ENCODE results near the gene LAMTOR1. TPM values are rescaled to one million over a fixed set of nuclear protein-coding genes. Genes with fewer than 3 reads are reported as not detected.

Gene LAMTOR1
- polyA plus RNA-seq, 2 of the 4 experiments (the other 2 are of a cell fraction) = 66.1 to 119 TPM

DNA sequence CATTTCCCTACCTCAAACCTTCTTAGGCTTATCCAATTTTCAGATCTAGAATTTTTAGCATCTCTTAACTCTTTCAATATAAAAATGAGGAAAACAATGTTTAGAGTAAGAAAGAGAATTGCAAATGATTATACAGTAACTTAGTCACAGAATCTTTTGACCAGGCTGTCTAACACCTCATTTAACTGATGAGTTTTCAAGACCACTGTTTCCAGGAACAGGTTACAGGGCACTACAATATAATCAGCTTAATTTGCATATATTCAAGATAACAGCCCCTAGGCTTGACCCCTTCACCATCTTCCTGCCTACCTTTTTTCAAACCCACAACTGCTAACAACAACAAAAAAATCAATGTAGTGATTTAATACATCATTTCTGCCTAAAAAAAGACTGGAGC, 35.4 kb downstream of the LAMTOR1 start:
- ChIA-PET CTCF (interaction anchor here (1.0 to 4.2 kb wide), 8 partner anchors 10 to 363 kb away, joined by 3 to 21 read pairs (median 6); no protein-coding TSS in a partner anchor), POLR2A (no interaction called here)
- H3K4me3 ChIP-seq = no peak overlapping the region
- DNase-seq (ENCODE audit: low read depth in 1 of 2, low spot score in 1 of 2) = no peak
- no peak overlapping the region for H3K4me2 ChIP-seq
- no peak overlapping the region for H3K27ac ChIP-seq
- no peaks in the 10 kb centered on the region for H3K9me3 ChIP-seq
- FAIRE-seq = no peak
- TF ChIP-seq RFX5 (IDR thresholded peaks at IDR 0.05) = no peak
- no peak for TF ChIP-seq MYC (IDR thresholded peaks at IDR 0.05; ENCODE audit: borderline replicate concordance, low read length)
- no peak for TF ChIP-seq HOXB13 (CRISPR knock-in tag; IDR thresholded peaks at IDR 0.05; ENCODE audit: low read depth)
- TF ChIP-seq, protein P1, sequence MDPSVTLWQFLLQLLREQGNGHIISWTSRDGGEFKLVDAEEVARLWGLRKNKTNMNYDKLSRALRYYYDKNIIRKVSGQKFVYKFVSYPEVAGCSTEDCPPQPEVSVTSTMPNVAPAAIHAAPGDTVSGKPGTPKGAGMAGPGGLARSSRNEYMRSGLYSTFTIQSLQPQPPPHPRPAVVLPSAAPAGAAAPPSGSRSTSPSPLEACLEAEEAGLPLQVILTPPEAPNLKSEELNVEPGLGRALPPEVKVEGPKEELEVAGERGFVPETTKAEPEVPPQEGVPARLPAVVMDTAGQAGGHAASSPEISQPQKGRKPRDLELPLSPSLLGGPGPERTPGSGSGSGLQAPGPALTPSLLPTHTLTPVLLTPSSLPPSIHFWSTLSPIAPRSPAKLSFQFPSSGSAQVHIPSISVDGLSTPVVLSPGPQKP (IDR thresholded peaks at IDR 0.05; ENCODE audit: low read depth, low read length) = no peak
- TF ChIP-seq HEYL (CRISPR knock-in tag; IDR thresholded peaks at IDR 0.05) = no peak
- no peak for ATAC-seq
- H3K4me1 ChIP-seq = peaks cover 51% of the 10 kb centered on the region

DNA sequence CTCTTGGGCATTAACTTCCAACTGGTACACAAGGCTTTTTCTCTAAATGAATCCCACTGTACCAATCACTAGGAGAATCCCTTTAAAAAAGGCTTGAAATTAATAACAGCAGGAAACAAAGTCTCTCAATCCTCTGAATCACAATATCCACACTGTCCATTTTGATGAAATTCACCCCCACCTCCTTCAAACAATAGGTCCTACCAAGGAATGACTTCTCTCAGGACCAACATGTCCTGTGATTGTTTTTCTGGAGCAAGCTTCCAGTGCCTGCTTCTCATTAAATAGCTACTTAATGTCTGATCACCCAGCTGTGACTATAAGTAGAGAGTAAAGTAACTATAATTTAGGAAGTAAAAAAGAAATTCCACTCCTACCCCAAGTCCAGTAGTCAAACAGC, 35.8 kb downstream of the LAMTOR1 start:
- Histone ChIP-seq H3K9me3 (no peaks in the 10 kb centered on the region), H3K27ac (no peak overlapping the region), H3K4me3 (no peak overlapping the region), H3K4me1 (peaks cover 47% of the 10 kb centered on the region), H3K4me2 (no peak overlapping the region)
- ChIA-PET POLR2A (no interaction called here), CTCF (interaction anchor here (0.8 to 4.2 kb wide), 11 partner anchors 9 to 364 kb away, joined by 3 to 21 read pairs (median 5); no protein-coding TSS in a partner anchor)
- no peak for DNase-seq (ENCODE audit: low read depth in 1 of 2, low spot score in 1 of 2)
- no peak for ATAC-seq
- TF ChIP-seq HOXB13 (CRISPR knock-in tag; IDR thresholded peaks at IDR 0.05; ENCODE audit: low read depth) (no peak), TFCP2L1 (CRISPR knock-in tag; IDR thresholded peaks at IDR 0.05) (no peak), NFE2L2 (conservative IDR thresholded peaks at IDR 0.05; ENCODE audit: low read length) (no peak), HOXA7 (CRISPR knock-in tag; IDR thresholded peaks at IDR 0.05) (no peak), ZFP36 (IDR thresholded peaks at IDR 0.05; ENCODE audit: borderline replicate concordance, partially characterized antibody) (no peak), NPAS2 (CRISPR knock-in tag; IDR thresholded peaks at IDR 0.05; ENCODE audit: borderline replicate concordance) (no peak), GATA3 (IDR thresholded peaks at IDR 0.05; ENCODE audit: borderline replicate concordance) (no peak), POLR2AphosphoS2 (conservative IDR thresholded peaks at IDR 0.05; ENCODE audit: low read length) (no peak), CEBPB (IDR thresholded peaks at IDR 0.05) (no peak), MYC (IDR thresholded peaks at IDR 0.05; ENCODE audit: borderline replicate concordance, low read length) (no peak), RFX5 (IDR thresholded peaks at IDR 0.05) (no peak), ESRRA (IDR thresholded peaks at IDR 0.05; ENCODE audit: borderline replicate concordance, low read length) (no peak), JUNB (IDR thresholded peaks at IDR 0.05) (no peak), HEYL (CRISPR knock-in tag; IDR thresholded peaks at IDR 0.05) (no peak)
- TF ChIP-seq, protein P2, sequence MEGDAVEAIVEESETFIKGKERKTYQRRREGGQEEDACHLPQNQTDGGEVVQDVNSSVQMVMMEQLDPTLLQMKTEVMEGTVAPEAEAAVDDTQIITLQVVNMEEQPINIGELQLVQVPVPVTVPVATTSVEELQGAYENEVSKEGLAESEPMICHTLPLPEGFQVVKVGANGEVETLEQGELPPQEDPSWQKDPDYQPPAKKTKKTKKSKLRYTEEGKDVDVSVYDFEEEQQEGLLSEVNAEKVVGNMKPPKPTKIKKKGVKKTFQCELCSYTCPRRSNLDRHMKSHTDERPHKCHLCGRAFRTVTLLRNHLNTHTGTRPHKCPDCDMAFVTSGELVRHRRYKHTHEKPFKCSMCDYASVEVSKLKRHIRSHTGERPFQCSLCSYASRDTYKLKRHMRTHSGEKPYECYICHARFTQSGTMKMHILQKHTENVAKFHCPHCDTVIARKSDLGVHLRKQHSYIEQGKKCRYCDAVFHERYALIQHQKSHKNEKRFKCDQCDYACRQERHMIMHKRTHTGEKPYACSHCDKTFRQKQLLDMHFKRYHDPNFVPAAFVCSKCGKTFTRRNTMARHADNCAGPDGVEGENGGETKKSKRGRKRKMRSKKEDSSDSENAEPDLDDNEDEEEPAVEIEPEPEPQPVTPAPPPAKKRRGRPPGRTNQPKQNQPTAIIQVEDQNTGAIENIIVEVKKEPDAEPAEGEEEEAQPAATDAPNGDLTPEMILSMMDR (IDR thresholded peaks at IDR 0.05) = no peak
- TF ChIP-seq, protein P3, sequence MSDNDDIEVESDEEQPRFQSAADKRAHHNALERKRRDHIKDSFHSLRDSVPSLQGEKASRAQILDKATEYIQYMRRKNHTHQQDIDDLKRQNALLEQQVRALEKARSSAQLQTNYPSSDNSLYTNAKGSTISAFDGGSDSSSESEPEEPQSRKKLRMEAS (IDR thresholded peaks at IDR 0.05) = no peak
- TF ChIP-seq, protein P4, sequence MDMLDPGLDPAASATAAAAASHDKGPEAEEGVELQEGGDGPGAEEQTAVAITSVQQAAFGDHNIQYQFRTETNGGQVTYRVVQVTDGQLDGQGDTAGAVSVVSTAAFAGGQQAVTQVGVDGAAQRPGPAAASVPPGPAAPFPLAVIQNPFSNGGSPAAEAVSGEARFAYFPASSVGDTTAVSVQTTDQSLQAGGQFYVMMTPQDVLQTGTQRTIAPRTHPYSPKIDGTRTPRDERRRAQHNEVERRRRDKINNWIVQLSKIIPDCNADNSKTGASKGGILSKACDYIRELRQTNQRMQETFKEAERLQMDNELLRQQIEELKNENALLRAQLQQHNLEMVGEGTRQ (IDR thresholded peaks at IDR 0.05) = no peak
- FAIRE-seq = no peak

DNA sequence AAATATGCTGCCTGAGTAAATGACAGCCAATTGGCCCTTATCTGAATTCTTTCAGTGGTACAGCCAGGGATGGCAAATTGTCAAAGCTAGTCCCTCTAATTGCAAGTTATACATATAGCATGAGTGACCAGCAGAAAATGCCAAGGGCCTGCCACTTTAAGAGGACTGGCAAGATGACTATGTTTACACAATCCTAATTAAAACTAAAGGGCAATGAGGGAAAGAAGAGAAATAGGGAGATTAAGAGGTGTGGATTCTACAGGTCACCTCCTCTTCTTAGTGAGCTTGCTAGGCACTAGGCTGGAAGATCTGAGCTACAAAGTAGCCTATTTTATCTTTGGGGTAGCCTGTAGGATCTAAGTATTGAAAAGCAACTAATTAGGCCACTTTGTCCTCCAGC, 36.2 kb downstream of the LAMTOR1 start:
- CTCF ChIA-PET = interaction anchor here (0.8 to 4.2 kb wide), 11 partner anchors 9 to 171 kb away, joined by 3 to 21 read pairs (median 6); no protein-coding TSS in a partner anchor
- no peak for ATAC-seq
- TF ChIP-seq PHF8 (IDR thresholded peaks at IDR 0.05; ENCODE audit: borderline replicate concordance, low read depth) = no peak
- TF ChIP-seq CBX8 (IDR thresholded peaks at IDR 0.05) = no peak
- no peak for TF ChIP-seq ZNF302 (CRISPR knock-in tag; IDR thresholded peaks at IDR 0.05)
- TF ChIP-seq, protein P5, sequence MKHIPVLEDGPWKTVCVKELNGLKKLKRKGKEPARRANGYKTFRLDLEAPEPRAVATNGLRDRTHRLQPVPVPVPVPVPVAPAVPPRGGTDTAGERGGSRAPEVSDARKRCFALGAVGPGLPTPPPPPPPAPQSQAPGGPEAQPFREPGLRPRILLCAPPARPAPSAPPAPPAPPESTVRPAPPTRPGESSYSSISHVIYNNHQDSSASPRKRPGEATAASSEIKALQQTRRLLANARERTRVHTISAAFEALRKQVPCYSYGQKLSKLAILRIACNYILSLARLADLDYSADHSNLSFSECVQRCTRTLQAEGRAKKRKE (CRISPR knock-in tag; IDR thresholded peaks at IDR 0.05; ENCODE audit: low read depth) = no peak
- no peak for TF ChIP-seq NR3C1 (IDR thresholded peaks at IDR 0.05)
- TF ChIP-seq RARB (CRISPR knock-in tag; IDR thresholded peaks at IDR 0.05) = no peak
- TF ChIP-seq, protein P6, sequence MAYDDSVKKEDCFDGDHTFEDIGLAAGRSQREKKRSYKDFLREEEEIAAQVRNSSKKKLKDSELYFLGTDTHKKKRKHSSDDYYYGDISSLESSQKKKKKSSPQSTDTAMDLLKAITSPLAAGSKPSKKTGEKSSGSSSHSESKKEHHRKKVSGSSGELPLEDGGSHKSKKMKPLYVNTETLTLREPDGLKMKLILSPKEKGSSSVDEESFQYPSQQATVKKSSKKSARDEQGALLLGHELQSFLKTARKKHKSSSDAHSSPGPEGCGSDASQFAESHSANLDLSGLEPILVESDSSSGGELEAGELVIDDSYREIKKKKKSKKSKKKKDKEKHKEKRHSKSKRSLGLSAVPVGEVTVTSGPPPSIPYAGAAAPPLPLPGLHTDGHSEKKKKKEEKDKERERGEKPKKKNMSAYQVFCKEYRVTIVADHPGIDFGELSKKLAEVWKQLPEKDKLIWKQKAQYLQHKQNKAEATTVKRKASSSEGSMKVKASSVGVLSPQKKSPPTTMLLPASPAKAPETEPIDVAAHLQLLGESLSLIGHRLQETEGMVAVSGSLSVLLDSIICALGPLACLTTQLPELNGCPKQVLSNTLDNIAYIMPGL (CRISPR knock-in tag; IDR thresholded peaks at IDR 0.05; ENCODE audit: borderline replicate concordance) = no peak
- no peak for TF ChIP-seq SREBF2 (IDR thresholded peaks at IDR 0.05)
- no peak for TF ChIP-seq RAD21 (conservative IDR thresholded peaks at IDR 0.05 in 1 of 2, IDR thresholded peaks at IDR 0.05 in 1 of 2)
- TF ChIP-seq MAFK (IDR thresholded peaks at IDR 0.05; ENCODE audit: partially characterized antibody) = no peak

More for the DNA sequence above, 36.2 kb downstream of the LAMTOR1 start:
- H3K9me3 ChIP-seq = no peaks in the 10 kb centered on the region
- FAIRE-seq (no peak), DNase-seq (ENCODE audit: low read depth in 1 of 2, low spot score in 1 of 2) (no peak)
- no peak overlapping the region for H3K27ac ChIP-seq
- POLR2A ChIA-PET = no interaction called here
- no peak overlapping the region for H3K4me2 ChIP-seq
- H3K4me3 ChIP-seq = no peak overlapping the region
- H3K4me1 ChIP-seq = peaks cover 43% of the 10 kb centered on the region
